HL-60 (cell line): ENCODE results near the gene PFDN2.
A peak's percentile ranks its signal among the peaks of the same experiment; 100 is the strongest.

Source experiments
- DNase-seq, 2 experiments: peaks; one replicate each; pipeline ENCODE4 v3.0.0-alpha.2; 2010 to 2020; ENCODE audit warnings: low read depth in 1 of 2, low spot score in 1 of 2
- H3K27ac ChIP-seq: fragments of 250-450 bp; sonication (Bioruptor Pico); replicated peaks from 2 replicates; pipeline ENCODE4 v1.5.1; 2020; ENCODE audit warnings: mild to moderate bottlenecking, moderate library complexity
- H3K27me3 ChIP-seq: fragments of 250-450 bp; sonication (Bioruptor Pico); 2 replicates; pipeline ENCODE4 v1.5.1; 2021; ENCODE audit warnings: mild to moderate bottlenecking, moderate library complexity; ENCODE audit not compliant: insufficient read depth, poor library complexity, severe bottlenecking
- H3K4me3 ChIP-seq: replicated peaks from 2 replicates; pipeline ENCODE4 v1.5.1; 2011; ENCODE audit warnings: mild to moderate bottlenecking, control low read depth, low read length; ENCODE audit not compliant: insufficient read depth
- CTCF ChIP-seq: IDR thresholded peaks from one replicate; pipeline ENCODE4 v1.5.1; 2011; ENCODE audit warnings: low read length, control low read depth, inconsistent platforms; ENCODE audit not compliant: insufficient read depth
- GABPA ChIP-seq: IDR thresholded peaks from 2 replicates; pipeline ENCODE4 v1.6.1; 2012; ENCODE audit warnings: low read depth
- POLR2AphosphoS5 ChIP-seq: IDR thresholded peaks from 2 replicates; pipeline ENCODE4 v1.6.1; 2012; ENCODE audit warnings: low read depth
- REST ChIP-seq: IDR thresholded peaks from 2 replicates; pipeline ENCODE4 v1.6.1; 2012; ENCODE audit warnings: low read depth; ENCODE audit not compliant: insufficient replicate concordance
- SPI1 ChIP-seq: IDR thresholded peaks from 2 replicates; pipeline ENCODE4 v1.6.1; 2012; ENCODE audit warnings: low read depth, mild to moderate bottlenecking, borderline replicate concordance

Gene PFDN2

GRCh38 chr1:161159913-161160243 is 42.0 kb upstream of the PFDN2 start:
- TF ChIP-seq REST (no peak), POLR2AphosphoS5 (no peak), CTCF (no peak), GABPA (no peak), SPI1 (no peak)

GRCh38 chr1:161159087-161159912 is 41.5 kb upstream of the PFDN2 start, which contains the start of gene USP21:
Gene USP21 (plus strand): TSS chr1:161159500. CDS start chr1:161160641, 1,141 bp downstream.
- DNase-seq = peak; percentile 76 to 89
- peak within 1 kb of the TSS; percentile 90 for H3K27ac ChIP-seq
- peak within 1 kb of the TSS; percentile 88 for H3K4me3 ChIP-seq
- H3K27me3 ChIP-seq = no peaks in the 10 kb centered on the region
- no peak for TF ChIP-seq SPI1
- peak; percentile 25 for TF ChIP-seq CTCF
- TF ChIP-seq GABPA = no peak
- TF ChIP-seq REST = peak; percentile 70
- peak; percentile 73 for TF ChIP-seq POLR2AphosphoS5

More at GRCh38 chr1:161159913-161160243, 42.0 kb upstream of the PFDN2 start:
- no peak for DNase-seq
- Histone ChIP-seq H3K27ac (peak overlapping the region; percentile 90), H3K27me3 (no peaks in the 10 kb centered on the region), H3K4me3 (peak overlapping the region; percentile 88)

- DNase-seq = no peak
- peak overlapping the region; percentile 90 for H3K27ac ChIP-seq
- H3K4me3 ChIP-seq = no peak overlapping the region
- no peak for TF ChIP-seq POLR2AphosphoS5
- H3K27me3 ChIP-seq = no peaks in the 10 kb centered on the region
Measured at GRCh38 chr1:161158316-161159010, 40.6 kb upstream of the PFDN2 start.

- Histone ChIP-seq H3K27me3 (no peaks in the 10 kb centered on the region), H3K4me3 (no peak overlapping the region), H3K27ac (no peak overlapping the region)
- DNase-seq = no peak
- no peak for TF ChIP-seq POLR2AphosphoS5
Measured at GRCh38 chr1:161157867-161158266, 40.0 kb upstream of the PFDN2 start.
